TTC549 (cell line): ENCODE results near the gene NES.
A peak's percentile ranks its signal among the peaks of the same experiment; 100 is the strongest.

Source experiments
- FAIRE-seq: peaks from 2 replicates; lab custom pipeline; 2012; peaks lifted over from hg19 to GRCh38; lab: Jason Lieb, UNC

Gene NES

GRCh38 chr1:156676820-156677615, at the start of gene NES:
TSS of gene NES (minus strand) at chr1:156677407. CDS start at chr1:156677264, 143 bp downstream.
- FAIRE-seq = peak; percentile 59

DNA sequence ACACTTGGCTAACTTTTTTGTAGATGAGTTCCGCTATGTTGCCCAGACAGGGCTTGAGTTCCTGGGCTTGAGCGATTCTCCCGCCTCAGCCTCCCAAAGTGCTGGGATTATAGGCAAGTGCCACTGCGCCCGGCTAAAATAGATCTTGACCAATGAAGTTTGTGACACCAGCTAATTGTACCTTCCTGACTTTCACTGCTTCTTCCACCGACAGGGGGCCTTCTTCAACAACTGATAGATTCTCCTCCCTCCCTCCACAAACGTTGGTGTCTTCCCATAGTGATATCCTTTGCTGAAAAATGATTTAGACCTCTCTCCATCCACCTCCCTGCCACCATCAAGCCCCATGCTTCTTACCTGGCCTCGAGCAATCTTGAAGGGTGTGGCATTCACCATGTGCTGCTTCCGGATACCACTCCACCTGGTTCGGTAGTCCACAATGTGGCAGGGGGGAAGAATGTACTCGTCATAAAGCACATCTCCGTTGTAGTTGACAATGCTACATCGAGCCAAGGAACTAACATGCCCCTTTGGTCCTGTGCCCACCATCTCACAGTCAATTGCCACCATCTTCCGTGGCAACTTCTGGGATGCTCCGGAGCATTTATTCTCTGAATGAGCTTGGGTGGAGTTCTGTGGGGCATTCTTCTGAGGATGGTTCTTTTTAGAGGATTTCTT, 49.5 kb upstream of the NES start:
- peak; percentile 13 for FAIRE-seq

- peak; percentile 90 for FAIRE-seq
Observed at GRCh38 chr1:156725683-156726280, 48.6 kb upstream of the NES start.

- no peak for FAIRE-seq
Observed at GRCh38 chr1:156721535-156721934, 44.3 kb upstream of the NES start.

DNA sequence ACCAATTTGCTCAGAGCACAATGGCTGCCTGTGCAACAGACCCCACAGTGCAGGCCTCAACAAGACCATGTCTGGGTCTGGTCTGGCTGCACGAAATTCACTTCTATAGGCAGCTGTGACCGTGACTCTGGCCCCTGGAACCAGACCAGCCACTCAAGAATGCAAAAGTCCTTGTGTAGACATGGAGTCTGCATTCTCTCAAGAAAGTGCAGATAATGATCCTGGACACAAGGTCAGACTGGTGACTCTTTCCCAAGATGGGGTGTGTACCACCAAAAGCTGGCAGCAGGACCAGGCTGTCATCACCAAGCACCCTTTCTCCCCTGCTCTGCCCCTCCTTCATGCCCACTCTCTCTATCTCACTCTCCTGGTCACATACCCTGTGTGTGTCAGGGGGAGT, 43.9 kb upstream of the NES start:
- no peak for FAIRE-seq

DNA sequence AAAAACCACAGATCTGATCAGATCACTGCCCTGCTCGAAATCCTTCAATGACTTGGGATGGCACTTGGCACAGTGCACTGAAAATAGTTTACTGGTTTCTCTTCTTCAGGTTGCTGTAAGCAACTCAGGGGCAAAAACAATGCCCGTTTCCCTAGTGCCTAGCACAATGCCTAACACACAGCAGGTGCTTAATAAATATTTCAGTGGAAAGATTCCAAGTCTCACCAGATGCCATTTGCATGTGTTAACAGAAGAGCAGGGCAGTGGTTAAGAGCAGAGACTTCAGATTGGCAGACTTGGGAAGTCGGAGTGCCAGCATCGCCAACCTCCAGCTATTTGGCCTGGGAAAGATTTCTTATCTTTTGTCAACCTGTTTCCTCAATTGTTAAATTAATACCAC, 40.1 kb upstream of the NES start:
- no peak for FAIRE-seq

DNA sequence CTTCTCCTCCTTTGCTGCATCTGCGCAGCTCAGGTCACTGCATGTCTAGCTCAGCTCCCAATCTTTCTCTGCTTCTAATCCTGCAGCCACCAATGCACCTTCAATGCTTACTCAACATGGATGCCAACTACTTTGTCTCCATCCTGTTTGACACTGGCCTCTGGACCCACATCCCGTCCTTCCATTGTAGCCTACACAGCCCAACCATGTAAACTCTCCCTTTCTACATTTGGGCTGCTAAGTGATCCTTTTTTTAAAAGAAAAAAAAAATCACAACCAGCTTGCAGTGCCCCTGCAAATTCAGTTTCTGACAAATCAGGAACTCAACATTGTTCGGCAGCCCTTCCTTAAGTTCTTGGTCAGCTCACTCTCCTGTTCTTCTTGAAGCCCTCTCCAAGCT, 37.6 kb upstream of the NES start:
- FAIRE-seq = peak; percentile 19

- FAIRE-seq = no peak
Observed at GRCh38 chr1:156712626-156713025, 35.4 kb upstream of the NES start.

- FAIRE-seq = no peak
Observed at GRCh38 chr1:156711011-156711817, 34.0 kb upstream of the NES start.

- FAIRE-seq = no peak
Observed at GRCh38 chr1:156709757-156710489, 32.7 kb upstream of the NES start.

DNA sequence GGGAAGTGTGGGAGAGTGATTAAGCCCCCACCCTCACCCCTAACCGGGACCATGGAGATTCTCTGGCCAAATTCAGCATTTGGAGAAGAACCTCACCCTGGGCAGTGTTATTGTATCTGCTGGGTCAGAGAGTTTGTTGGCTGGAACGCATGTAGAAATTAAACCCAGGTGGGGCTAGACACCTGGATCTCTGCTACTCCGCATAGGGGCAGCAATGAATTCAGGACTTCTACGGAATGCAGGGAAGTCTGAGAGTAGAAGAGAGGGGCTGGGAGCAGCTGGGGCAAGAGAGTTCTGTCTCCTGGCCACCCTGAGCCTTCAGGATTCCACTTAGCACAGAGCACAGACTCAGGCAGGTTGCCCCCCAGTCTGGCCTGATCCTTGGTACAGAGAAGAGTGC, 31.8 kb upstream of the NES start:
- FAIRE-seq = no peak

- FAIRE-seq = no peak
Observed at GRCh38 chr1:156708218-156708661, 31.0 kb upstream of the NES start.

DNA sequence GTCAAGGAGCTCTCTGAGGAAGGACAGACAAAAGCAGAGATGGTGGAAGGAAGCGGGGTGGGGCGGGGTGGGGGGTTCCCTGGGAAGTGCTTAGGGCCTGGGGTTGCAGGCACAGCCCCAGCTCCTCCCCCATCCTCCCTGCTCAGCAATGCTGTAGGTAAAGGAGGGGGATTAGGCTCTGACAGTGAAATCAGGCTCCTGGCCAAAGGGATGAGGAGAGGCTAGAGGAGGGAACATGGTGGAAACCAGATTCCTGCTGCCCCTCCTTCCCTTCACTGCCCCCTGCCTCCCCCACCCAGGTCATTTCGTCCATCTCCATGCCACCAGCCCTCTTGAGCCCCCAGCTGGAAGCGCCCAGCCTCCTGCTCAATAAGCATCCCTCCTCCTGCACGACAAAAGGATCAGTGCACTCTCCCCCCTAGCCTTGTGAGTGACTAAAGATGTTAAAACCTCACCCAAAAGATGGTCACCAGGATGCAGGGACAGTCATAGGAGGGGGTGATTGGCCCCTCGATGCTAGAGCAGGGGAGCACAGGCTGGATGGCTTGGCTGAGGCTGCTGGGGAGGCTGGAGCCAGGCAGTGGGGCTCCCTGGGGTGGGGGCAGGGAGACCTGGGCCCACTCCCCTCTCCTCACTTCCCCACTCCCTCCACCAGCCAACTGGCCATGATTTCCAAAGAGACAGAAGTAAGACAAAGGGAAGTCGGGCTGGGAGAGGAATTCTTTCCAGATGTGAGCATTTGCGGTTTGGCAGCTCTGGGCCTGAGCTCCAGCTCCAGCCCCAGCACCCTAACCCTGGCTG, 30.4 kb upstream of the NES start:
- FAIRE-seq = no peak

GRCh38 chr1:156706657-156707416, 29.6 kb upstream of the NES start:
- FAIRE-seq = no peak

DNA sequence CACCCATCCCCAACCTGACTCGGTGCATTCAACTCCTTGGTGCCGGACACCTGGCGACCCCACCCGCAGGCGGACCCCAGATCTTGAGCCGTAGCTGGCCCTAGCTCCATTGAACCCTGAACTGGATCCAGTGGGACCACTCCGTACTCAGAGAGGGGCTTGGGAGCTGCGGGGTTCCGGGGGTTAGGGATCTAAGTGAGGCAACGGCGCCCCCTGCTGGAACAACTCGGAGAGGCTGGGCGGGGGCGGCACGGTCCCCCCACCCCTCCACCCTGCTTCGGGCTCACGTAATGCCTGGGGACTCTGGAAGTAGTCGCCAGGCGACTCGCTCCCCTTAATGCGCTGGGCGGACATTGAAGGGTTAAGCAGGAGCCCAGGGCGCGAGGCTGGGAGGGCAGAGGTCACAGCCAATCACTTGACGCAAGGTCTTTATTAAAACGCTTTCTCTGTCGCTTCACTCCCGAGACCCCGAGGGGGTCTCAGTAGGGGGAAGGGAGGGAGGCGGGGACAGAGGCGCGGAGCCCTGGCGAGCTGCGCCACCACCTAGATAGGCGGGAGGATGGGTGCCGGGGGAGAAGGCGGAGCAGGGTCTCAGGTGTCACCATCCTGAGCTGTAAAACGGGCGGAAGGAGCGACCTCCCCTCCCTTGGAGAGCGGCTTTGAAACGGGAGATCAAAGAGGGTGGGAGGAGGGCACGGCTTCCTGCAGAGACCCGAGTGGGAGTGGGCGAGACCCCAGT, 28.9 kb upstream of the NES start:
- peak; percentile 28 for FAIRE-seq

DNA sequence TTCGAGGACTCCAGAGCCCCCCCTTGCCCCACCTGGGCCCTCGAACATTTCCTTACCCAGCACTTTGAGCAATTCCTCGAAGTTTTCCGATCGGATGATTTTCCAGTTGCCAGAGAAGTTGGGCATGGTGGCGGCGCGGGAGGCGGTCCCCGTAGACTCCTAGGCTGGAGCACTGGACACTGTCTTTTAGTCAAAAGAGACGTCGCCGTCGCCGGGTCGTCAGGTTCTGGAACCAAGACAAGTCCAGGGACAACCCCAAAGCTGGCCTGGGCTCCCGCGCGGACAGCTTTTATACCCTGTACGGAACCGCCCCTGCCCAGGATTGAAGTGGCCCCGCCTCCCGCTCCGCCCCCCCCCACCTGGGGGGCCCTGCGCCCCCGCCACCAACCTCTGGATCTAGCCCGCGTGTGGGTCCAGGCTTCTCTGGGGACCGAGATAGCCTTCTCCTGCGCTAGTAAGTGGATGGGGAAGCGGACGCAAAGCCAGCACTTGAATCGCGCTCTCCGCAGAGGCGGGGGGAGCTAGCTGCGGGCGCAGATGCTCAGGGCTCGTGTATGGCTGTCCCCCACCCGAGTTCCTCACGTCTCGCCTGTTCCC, 28.2 kb upstream of the NES start, which contains the start of gene CRABP2:
TSS of gene CRABP2 (minus strand) at position 263 of the 597 bp plus-strand sequence. CDS start at position 126, 137 bp downstream.
- FAIRE-seq = no peak

DNA sequence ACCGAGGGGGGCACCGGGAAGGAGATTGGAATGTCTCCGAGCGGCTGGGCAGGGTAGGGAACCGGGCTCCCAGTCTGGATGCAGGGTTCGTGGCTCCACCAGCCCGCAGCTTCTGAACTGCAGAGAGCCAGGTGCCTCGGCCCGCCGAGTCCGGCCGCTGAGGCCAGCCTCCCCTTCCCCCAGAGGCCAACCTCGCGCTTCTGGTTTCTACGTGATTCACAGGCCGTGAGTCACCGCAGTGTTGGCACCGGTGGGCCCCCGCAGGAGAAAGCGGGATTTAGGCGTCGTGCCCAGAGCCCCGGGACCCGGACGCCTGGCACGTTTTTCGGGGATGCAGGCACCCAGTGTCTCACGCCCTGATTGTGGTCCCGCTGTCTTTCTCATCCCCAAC, 27.7 kb upstream of the NES start:
- FAIRE-seq = no peak

GRCh38 chr1:156704166-156704711, 27.0 kb upstream of the NES start:
- FAIRE-seq = no peak

DNA sequence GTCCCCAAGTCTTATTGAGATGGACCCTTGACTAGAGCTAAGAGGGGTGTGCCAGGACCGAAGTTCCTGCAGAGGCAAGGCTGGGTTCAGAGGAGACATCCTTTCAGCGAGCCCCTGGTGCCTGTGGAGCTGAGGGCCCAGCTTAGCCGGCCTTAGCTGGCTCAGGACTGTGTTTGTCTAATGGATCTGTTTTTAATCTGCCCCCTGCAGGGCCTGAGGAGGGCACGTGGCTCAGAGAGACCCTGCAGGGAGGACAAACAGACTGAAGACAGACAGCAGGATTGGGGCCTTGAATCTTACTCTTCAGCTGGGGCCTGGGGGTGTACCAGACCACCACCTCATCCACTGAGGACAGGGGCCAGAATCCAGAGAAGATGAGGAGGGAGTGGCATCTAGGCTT, 26.5 kb upstream of the NES start:
- FAIRE-seq = no peak
